ENCODE results near the gene UBA52. TPM values are rescaled to one million over a fixed set of nuclear protein-coding genes. Genes with fewer than 3 reads are reported as not detected.
"Not testable (repeated sequence)": the region's sequence is repeated elsewhere in the genome, so short reads cannot be mapped to it uniquely, and the experiment has no call there.

Gene UBA52
- 1,411 and 1,415 TPM in 2 replicates for polyA plus RNA-seq (2013)

DNA sequence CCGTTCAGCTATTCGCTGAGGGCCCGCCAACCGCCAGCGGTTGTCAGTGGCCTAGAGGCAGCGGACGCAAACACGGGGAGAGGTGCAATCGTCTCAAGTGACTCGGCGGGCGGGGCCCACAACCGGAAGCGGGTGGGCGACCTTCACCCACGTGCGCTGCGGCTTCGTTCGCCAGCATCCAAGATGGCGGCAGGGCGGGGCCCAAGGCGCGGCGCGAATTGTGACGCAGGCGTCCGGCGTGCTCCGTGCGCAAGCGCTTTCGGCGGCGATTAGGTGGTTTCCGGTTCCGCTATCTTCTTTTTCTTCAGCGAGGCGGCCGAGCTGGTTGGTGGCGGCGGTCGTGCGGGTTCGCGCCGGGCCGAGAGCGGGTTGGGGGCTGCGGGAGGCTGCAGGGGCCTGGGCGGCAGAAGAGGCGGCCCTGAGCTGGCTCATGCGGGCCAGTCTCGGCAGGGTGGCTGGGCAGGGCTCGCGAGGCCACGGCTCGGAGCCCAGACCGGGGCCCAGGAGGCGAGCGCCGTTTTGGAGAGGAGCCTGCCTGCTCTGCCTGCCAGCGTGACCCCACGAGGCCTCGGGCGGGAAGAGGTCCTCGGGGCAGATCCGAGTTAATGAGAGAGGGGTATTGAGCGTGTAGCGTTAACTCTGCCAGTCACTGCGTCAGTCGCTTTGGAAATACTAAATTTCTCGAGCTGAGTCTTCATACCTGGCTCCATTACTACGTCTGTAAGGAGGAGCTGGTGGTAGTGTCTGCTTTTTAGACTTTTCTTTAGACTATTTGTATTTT, at the start of gene UBA52:
Gene UBA52 (plus strand): TSS at position 294 of the 781 bp plus-strand sequence. CDS start 1,444 bp downstream, outside the sequence.
- Histone ChIP-seq H3K9me3 (ENCODE audit: insufficient read depth, low read depth, low read length) (peaks cover 1% of the 10 kb centered on the region), H3K4me3 (ENCODE audit: low read depth, low read length) (peak within 1 kb of the TSS; percentile 99), H4K91ac (ENCODE audit: low read depth, low read length) (peak within 1 kb of the TSS; percentile 83), H3K4ac (ENCODE audit: low read depth, low read length) (peak within 1 kb of the TSS; percentile 99), H2BK5ac (ENCODE audit: low read depth, low read length, poor library complexity) (peak within 1 kb of the TSS; percentile 78), H3K4me1 (ENCODE audit: control insufficient read depth in 1 of 2, insufficient read depth in 2 of 2, low read length in 2 of 2) (peaks cover 8 to 9% of the 10 kb centered on the region in 2 experiments), H2AK5ac (ENCODE audit: low read length) (peak within 1 kb of the TSS; percentile 67), H2AFZ (ENCODE audit: insufficient read depth, low read length, poor library complexity) (peak within 1 kb of the TSS; percentile 93), H2BK12ac (ENCODE audit: low read length) (no peak within 1 kb of the TSS), H3K79me2 (ENCODE audit: control insufficient read depth, insufficient read depth, low read length, poor library complexity) (peaks cover 12% of the 10 kb centered on the region), H3K14ac (ENCODE audit: low read length) (peak within 1 kb of the TSS; percentile 94), H3K36me3 (ENCODE audit: control insufficient read depth in 1 of 2, insufficient read depth in 2 of 2, low read length in 2 of 2) (peaks cover 60 to 64% of the 10 kb centered on the region in 2 experiments), H3K23ac (ENCODE audit: low read length) (no peak within 1 kb of the TSS), H3K79me1 (ENCODE audit: low read length) (peaks cover 3% of the 10 kb centered on the region), H3K9ac (ENCODE audit: low read length) (peak within 1 kb of the TSS; percentile 93), H3K18ac (ENCODE audit: low read length) (peak within 1 kb of the TSS; percentile 89), H3K4me2 (ENCODE audit: low read length) (peak within 1 kb of the TSS; percentile 80), H4K12ac (ENCODE audit: low read depth, low read length) (peak within 1 kb of the TSS; percentile 68), H2BK120ac (ENCODE audit: insufficient read depth, low read length, poor library complexity) (peak within 1 kb of the TSS; percentile 59), H3K27ac (ENCODE audit: low read depth, low read length) (peak within 1 kb of the TSS; percentile 73), H3K27me3 (ENCODE audit: insufficient read depth, low read length) (no peaks in the 10 kb centered on the region), H4K8ac (ENCODE audit: low read depth, low read length) (peak within 1 kb of the TSS; percentile 76)
- DNase-seq: peak; percentile 100
- no CpG with 5 or more reads among the region's 75 CpGs for WGBS (ENCODE audit: extremely low coverage, insufficient coverage, insufficient read length)

DNA sequence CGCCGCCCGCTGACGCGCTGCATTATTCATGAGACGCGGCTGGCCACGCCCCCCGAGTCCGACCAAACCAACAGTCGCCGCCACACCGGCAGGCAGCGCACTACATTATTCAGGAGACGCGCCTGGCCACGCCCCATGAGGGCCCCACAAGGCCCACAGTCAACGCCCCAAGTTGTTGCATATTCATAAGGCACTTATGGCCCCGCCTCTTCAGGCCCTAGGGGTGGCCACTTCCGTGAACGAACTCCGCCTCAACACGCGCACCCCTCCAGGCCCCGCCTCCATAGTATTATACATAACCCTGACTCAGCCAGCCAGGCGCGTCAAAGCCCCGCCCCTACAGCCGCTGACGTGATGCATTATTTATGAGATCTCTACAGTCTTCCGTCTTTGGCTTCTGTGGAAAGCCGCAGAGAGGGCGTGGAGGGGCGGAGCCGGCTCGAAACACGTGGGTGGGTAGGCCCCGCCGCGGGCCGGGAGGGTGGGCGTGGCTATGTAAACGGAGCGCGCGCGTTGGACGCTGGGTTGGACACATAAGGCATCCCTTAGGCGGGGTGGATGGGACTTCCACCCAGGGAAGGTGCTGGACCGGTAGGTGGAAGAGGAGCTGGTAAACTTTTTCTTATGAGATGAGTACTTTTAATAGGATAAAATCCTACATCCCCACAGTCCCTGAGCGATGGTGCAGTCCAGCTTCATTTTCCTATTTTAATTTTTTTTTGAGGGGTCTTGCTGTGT, 49.4 kb upstream of the UBA52 start:
- DNase-seq: peak; percentile 100
- H2BK120ac ChIP-seq (ENCODE audit: insufficient read depth, low read length, poor library complexity): no peak overlapping the region
- H2BK5ac ChIP-seq (ENCODE audit: low read depth, low read length, poor library complexity): no peak overlapping the region
- no peak overlapping the region for H2BK12ac ChIP-seq (ENCODE audit: low read length)
- H2AFZ ChIP-seq (ENCODE audit: insufficient read depth, low read length, poor library complexity): no peak overlapping the region
- H3K36me3 ChIP-seq (ENCODE audit: control insufficient read depth in 1 of 2, insufficient read depth in 2 of 2, low read length in 2 of 2): no peaks in the 10 kb centered on the region
- H3K4me2 ChIP-seq (ENCODE audit: low read length): peak overlapping the region; percentile 51
- H3K79me2 ChIP-seq (ENCODE audit: control insufficient read depth, insufficient read depth, low read length, poor library complexity): peaks cover 16% of the 10 kb centered on the region
- H3K14ac ChIP-seq (ENCODE audit: low read length): no peak overlapping the region
- H3K4me1 ChIP-seq (ENCODE audit: control insufficient read depth in 1 of 2, insufficient read depth in 2 of 2, low read length in 2 of 2): peaks cover 5 to 10% of the 10 kb centered on the region in 2 experiments
- peak overlapping the region; percentile 35 for H4K8ac ChIP-seq (ENCODE audit: low read depth, low read length)
- WGBS (ENCODE audit: extremely low coverage, insufficient coverage, insufficient read length): no CpG with 5 or more reads among the region's 51 CpGs
- H3K4me3 ChIP-seq (ENCODE audit: low read depth, low read length): no peak overlapping the region
- H3K18ac ChIP-seq (ENCODE audit: low read length): no peak overlapping the region
- H3K4ac ChIP-seq (ENCODE audit: low read depth, low read length): no peak overlapping the region
- H2AK5ac ChIP-seq (ENCODE audit: low read length): no peak overlapping the region
- H4K91ac ChIP-seq (ENCODE audit: low read depth, low read length): no peak overlapping the region
- H3K9ac ChIP-seq (ENCODE audit: low read length): no peak overlapping the region
- peaks cover 2% of the 10 kb centered on the region for H3K9me3 ChIP-seq (ENCODE audit: insufficient read depth, low read depth, low read length)
- no peak overlapping the region for H3K23ac ChIP-seq (ENCODE audit: low read length)
- peaks cover 19% of the 10 kb centered on the region for H3K79me1 ChIP-seq (ENCODE audit: low read length)
- H4K12ac ChIP-seq (ENCODE audit: low read depth, low read length): no peak overlapping the region
- H3K27me3 ChIP-seq (ENCODE audit: insufficient read depth, low read length): no peaks in the 10 kb centered on the region
- H3K27ac ChIP-seq (ENCODE audit: low read depth, low read length): no peak overlapping the region

DNA sequence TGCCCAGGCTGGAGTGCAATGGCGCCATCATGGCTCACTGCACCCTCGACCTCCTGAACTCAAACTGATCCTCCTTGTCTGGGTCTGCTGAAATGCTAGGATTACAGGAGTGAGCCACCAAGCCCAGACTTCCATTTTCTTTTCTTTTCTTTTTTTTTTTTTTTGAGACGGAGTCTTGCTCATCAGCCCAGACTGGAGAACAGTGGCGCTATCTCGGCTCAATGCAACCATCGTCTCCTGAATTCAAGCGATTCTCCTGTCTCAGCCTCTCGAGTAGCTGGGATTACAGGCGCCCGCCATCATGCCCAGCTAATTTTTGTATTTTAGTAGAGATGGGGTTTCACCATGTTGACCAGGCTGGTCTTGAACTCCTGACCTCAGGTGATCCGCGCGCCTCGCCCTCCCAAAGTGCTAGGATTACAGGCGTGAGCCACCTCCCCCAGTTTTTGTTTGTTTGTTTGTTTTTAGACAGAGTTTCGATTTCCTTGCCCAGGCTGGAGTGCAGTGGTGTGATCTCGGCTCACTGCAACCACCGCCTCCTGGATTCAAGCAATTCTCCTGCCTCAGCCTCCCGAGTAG, 48.7 kb upstream of the UBA52 start:
- H2AFZ ChIP-seq (ENCODE audit: insufficient read depth, low read length, poor library complexity); DNase-seq; H3K14ac ChIP-seq (ENCODE audit: low read length); H2BK120ac ChIP-seq (ENCODE audit: insufficient read depth, low read length, poor library complexity); H3K4ac ChIP-seq (ENCODE audit: low read depth, low read length); H3K27ac ChIP-seq (ENCODE audit: low read depth, low read length); H3K9ac ChIP-seq (ENCODE audit: low read length); H2AK5ac ChIP-seq (ENCODE audit: low read length); H3K36me3 ChIP-seq (ENCODE audit: control insufficient read depth in 1 of 2, insufficient read depth in 2 of 2, low read length in 2 of 2); H3K23ac ChIP-seq (ENCODE audit: low read length); H3K4me1 ChIP-seq (ENCODE audit: control insufficient read depth in 1 of 2, insufficient read depth in 2 of 2, low read length in 2 of 2); H3K18ac ChIP-seq (ENCODE audit: low read length); H2BK5ac ChIP-seq (ENCODE audit: low read depth, low read length, poor library complexity); H4K12ac ChIP-seq (ENCODE audit: low read depth, low read length); H3K9me3 ChIP-seq (ENCODE audit: insufficient read depth, low read depth, low read length); H3K27me3 ChIP-seq (ENCODE audit: insufficient read depth, low read length); H4K91ac ChIP-seq (ENCODE audit: low read depth, low read length); H3K4me3 ChIP-seq (ENCODE audit: low read depth, low read length); H2BK12ac ChIP-seq (ENCODE audit: low read length): not testable (repeated sequence)
- Histone ChIP-seq H4K8ac (ENCODE audit: low read depth, low read length) (peak overlapping the region; percentile 35), H3K4me2 (ENCODE audit: low read length) (peak overlapping the region; percentile 51), H3K79me1 (ENCODE audit: low read length) (peaks cover 19% of the 10 kb centered on the region), H3K79me2 (ENCODE audit: control insufficient read depth, insufficient read depth, low read length, poor library complexity) (peaks cover 16% of the 10 kb centered on the region)
- WGBS (ENCODE audit: extremely low coverage, insufficient coverage, insufficient read length): no CpG with 5 or more reads among the region's 19 CpGs

DNA sequence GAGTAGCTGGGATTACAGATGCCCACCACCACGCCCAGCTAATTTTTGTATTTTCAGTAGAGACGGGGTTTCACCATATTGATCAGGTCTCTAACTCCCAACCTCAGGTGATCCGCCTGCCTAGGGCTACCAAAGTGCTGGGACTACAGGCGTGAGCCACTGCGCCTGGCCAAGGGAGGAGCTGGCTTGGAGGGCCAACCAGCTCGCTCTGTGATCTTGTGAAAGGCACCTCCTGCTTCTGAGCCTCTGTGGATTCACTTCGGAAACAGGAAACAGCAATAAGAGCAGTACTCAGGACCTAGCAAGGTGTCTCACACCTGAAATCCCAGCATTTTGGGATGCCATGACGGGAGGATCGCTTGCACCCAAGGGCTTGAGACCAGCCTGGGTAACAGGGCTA, 47.8 kb upstream of the UBA52 start:
- no CpG with 5 or more reads among the region's 9 CpGs for WGBS (ENCODE audit: extremely low coverage, insufficient coverage, insufficient read length)
- no peak overlapping the region for H2BK12ac ChIP-seq (ENCODE audit: low read length)

More for the DNA sequence above, 47.8 kb upstream of the UBA52 start:
- Histone ChIP-seq H3K36me3 (ENCODE audit: control insufficient read depth in 1 of 2, insufficient read depth in 2 of 2, low read length in 2 of 2) (no peaks in the 10 kb centered on the region), H3K14ac (ENCODE audit: low read length) (no peak overlapping the region), H2AK5ac (ENCODE audit: low read length) (no peak overlapping the region), H3K4me3 (ENCODE audit: low read depth, low read length) (no peak overlapping the region), H3K79me1 (ENCODE audit: low read length) (peaks cover 19% of the 10 kb centered on the region), H2BK120ac (ENCODE audit: insufficient read depth, low read length, poor library complexity) (no peak overlapping the region), H3K18ac (ENCODE audit: low read length) (no peak overlapping the region), H3K9ac (ENCODE audit: low read length) (no peak overlapping the region), H3K23ac (ENCODE audit: low read length) (peak overlapping the region; percentile 50), H2BK5ac (ENCODE audit: low read depth, low read length, poor library complexity) (no peak overlapping the region), H3K4ac (ENCODE audit: low read depth, low read length) (no peak overlapping the region), H3K4me1 (ENCODE audit: control insufficient read depth in 1 of 2, insufficient read depth in 2 of 2, low read length in 2 of 2) (peaks cover 5 to 10% of the 10 kb centered on the region in 2 experiments), H2AFZ (ENCODE audit: insufficient read depth, low read length, poor library complexity) (no peak overlapping the region), H4K12ac (ENCODE audit: low read depth, low read length) (no peak overlapping the region), H3K9me3 (ENCODE audit: insufficient read depth, low read depth, low read length) (peaks cover 2% of the 10 kb centered on the region), H4K91ac (ENCODE audit: low read depth, low read length) (no peak overlapping the region), H3K79me2 (ENCODE audit: control insufficient read depth, insufficient read depth, low read length, poor library complexity) (peaks cover 14% of the 10 kb centered on the region), H3K27ac (ENCODE audit: low read depth, low read length) (no peak overlapping the region), H3K4me2 (ENCODE audit: low read length) (no peak overlapping the region), H4K8ac (ENCODE audit: low read depth, low read length) (no peak overlapping the region), H3K27me3 (ENCODE audit: insufficient read depth, low read length) (no peaks in the 10 kb centered on the region)
- no peak for DNase-seq

Data from trophoblast cell (in vitro differentiated cells and primary cell).